ENCODE data around the gene NKAP. TPM values are rescaled to one million over a fixed set of nuclear protein-coding genes. Genes with fewer than 3 reads are reported as not detected.
"Not testable (repeated sequence)": the region's sequence is repeated elsewhere in the genome, so short reads cannot be mapped to it uniquely, and the experiment has no call there.

Gene NKAP
- polyA plus RNA-seq, 1 donor from 2014 or later: 6.3 TPM

DNA sequence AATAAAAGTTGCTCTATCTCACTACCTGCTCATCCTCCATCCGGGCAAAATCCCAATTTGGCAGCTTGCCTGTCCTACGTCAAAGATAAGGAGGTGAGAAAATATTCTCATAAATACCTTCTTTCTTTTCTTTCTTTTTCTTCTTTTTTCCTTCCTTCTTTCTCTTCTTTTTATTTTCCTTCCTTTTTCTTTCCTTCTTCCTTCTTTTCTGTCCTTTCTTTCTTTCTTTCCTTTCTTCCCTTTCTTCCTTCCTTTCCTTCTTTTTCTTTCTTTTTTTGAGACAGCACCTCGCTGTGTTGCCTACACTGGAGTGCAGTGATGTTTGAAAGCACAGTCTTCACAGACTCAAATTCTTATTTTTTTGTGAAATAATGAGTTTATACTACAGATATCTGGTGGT is 38.6 kb upstream of the NKAP start:
- H3K27ac ChIP-seq (ENCODE audit: low read length): no peak overlapping the region
- H3K9ac ChIP-seq (ENCODE audit: low read length): no peak overlapping the region
- no peak for TF ChIP-seq POLR2AphosphoS5 (IDR thresholded peaks at IDR 0.05)
- TF ChIP-seq EP300 (conservative IDR thresholded peaks at IDR 0.05; ENCODE audit: poor library complexity, severe bottlenecking): no peak
- TF ChIP-seq TAF1 (IDR thresholded peaks at IDR 0.05; ENCODE audit: low read depth): no peak
- TF ChIP-seq EZH2 (IDR thresholded peaks at IDR 0.05; ENCODE audit: borderline replicate concordance, insufficient read depth, low read length, poor library complexity, severe bottlenecking): no peak
- TF ChIP-seq, protein P1, sequence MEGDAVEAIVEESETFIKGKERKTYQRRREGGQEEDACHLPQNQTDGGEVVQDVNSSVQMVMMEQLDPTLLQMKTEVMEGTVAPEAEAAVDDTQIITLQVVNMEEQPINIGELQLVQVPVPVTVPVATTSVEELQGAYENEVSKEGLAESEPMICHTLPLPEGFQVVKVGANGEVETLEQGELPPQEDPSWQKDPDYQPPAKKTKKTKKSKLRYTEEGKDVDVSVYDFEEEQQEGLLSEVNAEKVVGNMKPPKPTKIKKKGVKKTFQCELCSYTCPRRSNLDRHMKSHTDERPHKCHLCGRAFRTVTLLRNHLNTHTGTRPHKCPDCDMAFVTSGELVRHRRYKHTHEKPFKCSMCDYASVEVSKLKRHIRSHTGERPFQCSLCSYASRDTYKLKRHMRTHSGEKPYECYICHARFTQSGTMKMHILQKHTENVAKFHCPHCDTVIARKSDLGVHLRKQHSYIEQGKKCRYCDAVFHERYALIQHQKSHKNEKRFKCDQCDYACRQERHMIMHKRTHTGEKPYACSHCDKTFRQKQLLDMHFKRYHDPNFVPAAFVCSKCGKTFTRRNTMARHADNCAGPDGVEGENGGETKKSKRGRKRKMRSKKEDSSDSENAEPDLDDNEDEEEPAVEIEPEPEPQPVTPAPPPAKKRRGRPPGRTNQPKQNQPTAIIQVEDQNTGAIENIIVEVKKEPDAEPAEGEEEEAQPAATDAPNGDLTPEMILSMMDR (IDR thresholded peaks at IDR 0.05; ENCODE audit: poor library complexity, severe bottlenecking): no peak
- TF ChIP-seq, protein P2, sequence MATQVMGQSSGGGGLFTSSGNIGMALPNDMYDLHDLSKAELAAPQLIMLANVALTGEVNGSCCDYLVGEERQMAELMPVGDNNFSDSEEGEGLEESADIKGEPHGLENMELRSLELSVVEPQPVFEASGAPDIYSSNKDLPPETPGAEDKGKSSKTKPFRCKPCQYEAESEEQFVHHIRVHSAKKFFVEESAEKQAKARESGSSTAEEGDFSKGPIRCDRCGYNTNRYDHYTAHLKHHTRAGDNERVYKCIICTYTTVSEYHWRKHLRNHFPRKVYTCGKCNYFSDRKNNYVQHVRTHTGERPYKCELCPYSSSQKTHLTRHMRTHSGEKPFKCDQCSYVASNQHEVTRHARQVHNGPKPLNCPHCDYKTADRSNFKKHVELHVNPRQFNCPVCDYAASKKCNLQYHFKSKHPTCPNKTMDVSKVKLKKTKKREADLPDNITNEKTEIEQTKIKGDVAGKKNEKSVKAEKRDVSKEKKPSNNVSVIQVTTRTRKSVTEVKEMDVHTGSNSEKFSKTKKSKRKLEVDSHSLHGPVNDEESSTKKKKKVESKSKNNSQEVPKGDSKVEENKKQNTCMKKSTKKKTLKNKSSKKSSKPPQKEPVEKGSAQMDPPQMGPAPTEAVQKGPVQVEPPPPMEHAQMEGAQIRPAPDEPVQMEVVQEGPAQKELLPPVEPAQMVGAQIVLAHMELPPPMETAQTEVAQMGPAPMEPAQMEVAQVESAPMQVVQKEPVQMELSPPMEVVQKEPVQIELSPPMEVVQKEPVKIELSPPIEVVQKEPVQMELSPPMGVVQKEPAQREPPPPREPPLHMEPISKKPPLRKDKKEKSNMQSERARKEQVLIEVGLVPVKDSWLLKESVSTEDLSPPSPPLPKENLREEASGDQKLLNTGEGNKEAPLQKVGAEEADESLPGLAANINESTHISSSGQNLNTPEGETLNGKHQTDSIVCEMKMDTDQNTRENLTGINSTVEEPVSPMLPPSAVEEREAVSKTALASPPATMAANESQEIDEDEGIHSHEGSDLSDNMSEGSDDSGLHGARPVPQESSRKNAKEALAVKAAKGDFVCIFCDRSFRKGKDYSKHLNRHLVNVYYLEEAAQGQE (IDR thresholded peaks at IDR 0.05; ENCODE audit: borderline replicate concordance): no peak
- TF ChIP-seq SMC3 (conservative IDR thresholded peaks at IDR 0.05; ENCODE audit: poor library complexity): no peak
- TF ChIP-seq MXI1 (conservative IDR thresholded peaks at IDR 0.05; ENCODE audit: poor library complexity, severe bottlenecking): no peak
- TF ChIP-seq RAD21 (conservative IDR thresholded peaks at IDR 0.05): no peak
- H3K9me2 ChIP-seq (ENCODE audit: insufficient read depth, low read length): no peaks in the 10 kb centered on the region
- H3K36me3 ChIP-seq (ENCODE audit: insufficient read depth, low read length): no peaks in the 10 kb centered on the region
- H3F3A ChIP-seq (ENCODE audit: insufficient read depth, low read length, poor library complexity, severe bottlenecking): no peaks in the 10 kb centered on the region
- no peaks in the 10 kb centered on the region for H3K27me3 ChIP-seq (ENCODE audit: insufficient read depth, low read depth, low read length)
- H3K4me2 ChIP-seq (ENCODE audit: low read length): no peak overlapping the region
- H3K4me3 ChIP-seq (ENCODE audit: low read length): no peak overlapping the region
- no peaks in the 10 kb centered on the region for H3K79me2 ChIP-seq (replicated peaks; ENCODE audit: insufficient read depth, low read length)
- H4K20me1 ChIP-seq (ENCODE audit: insufficient read depth): no peaks in the 10 kb centered on the region
- H2AFZ ChIP-seq (ENCODE audit: low read depth, low read length): no peak overlapping the region
- no peaks in the 10 kb centered on the region for H3K9me3 ChIP-seq (ENCODE audit: low read length)

DNA sequence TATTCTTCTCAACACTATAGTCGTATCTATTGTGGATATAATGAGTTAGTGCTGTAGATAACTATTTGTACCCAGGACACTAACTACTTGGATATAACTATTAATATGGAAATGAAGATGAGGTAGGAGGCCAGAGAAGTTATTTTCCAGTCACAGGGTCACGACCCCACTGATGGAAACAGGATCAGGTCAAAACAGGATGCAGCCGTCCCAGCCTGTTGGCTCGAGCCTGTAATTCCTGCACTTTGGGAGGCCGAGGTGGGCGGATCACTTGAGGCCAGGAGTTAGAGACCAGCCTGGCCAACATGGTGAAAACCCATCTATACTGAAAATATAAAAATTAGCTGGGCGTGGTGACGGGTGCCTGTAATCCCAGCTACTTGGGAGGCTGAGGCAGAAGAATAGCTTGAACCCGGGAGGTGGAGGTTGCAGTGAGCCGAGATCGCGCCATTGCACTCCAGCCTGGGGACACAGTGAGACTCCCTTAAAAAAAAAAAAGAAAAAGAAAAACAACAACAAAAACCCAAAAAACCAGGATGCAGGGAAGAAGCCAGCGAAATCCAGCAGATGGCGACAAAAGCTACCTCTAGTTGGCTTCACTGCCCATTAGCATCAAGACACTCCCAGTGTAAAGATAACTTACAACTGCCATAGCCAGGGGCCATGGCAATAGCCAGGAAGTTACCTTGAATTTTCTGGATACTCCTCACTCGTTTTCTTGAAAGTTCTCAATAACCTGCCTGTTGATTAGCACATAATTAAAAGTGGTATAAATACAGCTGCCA is 37.9 kb upstream of the NKAP start:
- H3K27ac ChIP-seq (ENCODE audit: low read length): no peak overlapping the region
- H3K4me3 ChIP-seq (ENCODE audit: low read length): no peak overlapping the region
- no peaks in the 10 kb centered on the region for H3K27me3 ChIP-seq (ENCODE audit: insufficient read depth, low read depth, low read length)
- no peak overlapping the region for H3K9ac ChIP-seq (ENCODE audit: low read length)
- no peak overlapping the region for H3K4me2 ChIP-seq (ENCODE audit: low read length)
- TF ChIP-seq, protein P2 (IDR thresholded peaks at IDR 0.05; ENCODE audit: borderline replicate concordance): no peak
- no peak for TF ChIP-seq MXI1 (conservative IDR thresholded peaks at IDR 0.05; ENCODE audit: poor library complexity, severe bottlenecking)
- peak; percentile 34 for TF ChIP-seq SMC3 (conservative IDR thresholded peaks at IDR 0.05; ENCODE audit: poor library complexity)
- no peak for TF ChIP-seq TAF1 (IDR thresholded peaks at IDR 0.05; ENCODE audit: low read depth)
- TF ChIP-seq RAD21 (conservative IDR thresholded peaks at IDR 0.05): peak; percentile 18
- TF ChIP-seq EP300 (conservative IDR thresholded peaks at IDR 0.05; ENCODE audit: poor library complexity, severe bottlenecking): no peak
- TF ChIP-seq EZH2 (IDR thresholded peaks at IDR 0.05; ENCODE audit: borderline replicate concordance, insufficient read depth, low read length, poor library complexity, severe bottlenecking): no peak
- TF ChIP-seq, protein P1 (IDR thresholded peaks at IDR 0.05; ENCODE audit: poor library complexity, severe bottlenecking): peak; percentile 46
- H3F3A ChIP-seq (ENCODE audit: insufficient read depth, low read length, poor library complexity, severe bottlenecking): no peaks in the 10 kb centered on the region
- no peaks in the 10 kb centered on the region for H3K79me2 ChIP-seq (replicated peaks; ENCODE audit: insufficient read depth, low read length)
- H3K36me3 ChIP-seq (ENCODE audit: insufficient read depth, low read length): no peaks in the 10 kb centered on the region
- no peaks in the 10 kb centered on the region for H3K9me3 ChIP-seq (ENCODE audit: low read length)
- H2AFZ ChIP-seq (ENCODE audit: low read depth, low read length): no peak overlapping the region
- no peaks in the 10 kb centered on the region for H3K9me2 ChIP-seq (ENCODE audit: insufficient read depth, low read length)
- no peaks in the 10 kb centered on the region for H4K20me1 ChIP-seq (ENCODE audit: insufficient read depth)

DNA sequence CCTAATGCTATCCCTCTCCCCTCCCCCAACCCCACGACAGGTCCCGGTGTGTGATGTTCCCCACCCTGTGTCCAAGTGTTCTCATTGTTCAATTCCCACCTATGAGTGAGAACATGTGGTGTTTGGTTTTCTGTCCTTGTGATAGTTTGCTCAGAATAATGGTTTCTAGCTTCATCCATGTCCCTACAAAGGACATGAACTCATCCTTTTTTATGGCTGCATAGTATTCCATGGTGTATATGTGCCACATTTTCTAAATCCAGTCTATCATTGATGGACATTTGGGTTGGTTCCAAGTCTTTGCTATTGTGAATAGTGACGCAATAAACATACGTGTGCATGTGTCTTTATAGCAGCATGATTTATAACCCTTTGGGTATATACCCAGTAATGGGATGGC is 33.6 kb upstream of the NKAP start:
- not testable (repeated sequence) for H3K27me3 ChIP-seq (ENCODE audit: insufficient read depth, low read depth, low read length); H3K79me2 ChIP-seq (replicated peaks; ENCODE audit: insufficient read depth, low read length); H3K9me3 ChIP-seq (ENCODE audit: low read length); H4K20me1 ChIP-seq (ENCODE audit: insufficient read depth); H3K9ac ChIP-seq (ENCODE audit: low read length); H3K27ac ChIP-seq (ENCODE audit: low read length); H3F3A ChIP-seq (ENCODE audit: insufficient read depth, low read length, poor library complexity, severe bottlenecking); H3K4me3 ChIP-seq (ENCODE audit: low read length); H3K36me3 ChIP-seq (ENCODE audit: insufficient read depth, low read length); H2AFZ ChIP-seq (ENCODE audit: low read depth, low read length); H3K4me2 ChIP-seq (ENCODE audit: low read length); H3K9me2 ChIP-seq (ENCODE audit: insufficient read depth, low read length)
